Measurements from ENCODE around the gene VPS35L. TPM values are rescaled to one million over a fixed set of nuclear protein-coding genes. Genes with fewer than 3 reads are reported as not detected.

Gene VPS35L
- total and polyA plus RNA-seq, 10 of the 15 experiments (the other 5 are each of a cell fraction or from before 2014, with no cell fraction given): 14.9 to 44.1 (median 26.3) TPM

GRCh38 chr16:19704321-19705145 lies 149.0 kb downstream of the VPS35L start (continued):
- TF ChIP-seq NR2F1 (conservative IDR thresholded peaks at IDR 0.05) (no peak), MEF2A (IDR thresholded peaks at IDR 0.05; ENCODE audit: insufficient read depth, low read depth, low read length) (no peak), HDGF (IDR thresholded peaks at IDR 0.05) (no peak)

- no peak for ATAC-seq
- H3K27me3 ChIP-seq (replicated peaks in 1 of 2; ENCODE audit: control insufficient read depth in 2 of 2, insufficient read depth in 2 of 2, low read length in 1 of 2): no peaks in the 10 kb centered on the region
- SMC1A ChIA-PET (ENCODE audit: uncharacterized antibody, unreplicated experiment): no interaction called here
- no peak for DNase-seq (ENCODE audit: low read depth, low spot score)
- H3K4me2 ChIP-seq (ENCODE audit: control insufficient read depth, insufficient read depth): no peak overlapping the region
- H3K9ac ChIP-seq (ENCODE audit: control insufficient read depth, insufficient read depth, low read length): no peak overlapping the region
- H3K4me1 ChIP-seq (ENCODE audit: control insufficient read depth, insufficient read depth, low read length): no peaks in the 10 kb centered on the region
- H3K27ac ChIP-seq (ENCODE audit: control insufficient read depth, insufficient read depth): no peak overlapping the region
- POLR2A ChIA-PET: no interaction called here
- no peak overlapping the region for H2AFZ ChIP-seq (ENCODE audit: control insufficient read depth, low read depth, low read length)
- TF ChIP-seq SRF (IDR thresholded peaks at IDR 0.05; ENCODE audit: low read depth in 2 of 2, low read length in 2 of 2): no peak
- TF ChIP-seq CHD2 (IDR thresholded peaks at IDR 0.05; ENCODE audit: borderline replicate concordance, low read depth, low read length): no peak
- no peak for TF ChIP-seq POLR2A (IDR thresholded peaks at IDR 0.05; ENCODE audit: low read depth, low read length)
- no peak for TF ChIP-seq SREBF1 (IDR thresholded peaks at IDR 0.05; ENCODE audit: low read length)
- no peak for TF ChIP-seq MYC (IDR thresholded peaks at IDR 0.05; ENCODE audit: insufficient read depth, insufficient read length, insufficient replicate concordance, low read length, severe bottlenecking)
- no peak for TF ChIP-seq YBX1 (IDR thresholded peaks at IDR 0.05)
- no peak for TF ChIP-seq STAT3 (IDR thresholded peaks at IDR 0.05; ENCODE audit: low read depth, low read length)
- TF ChIP-seq NR2F1 (conservative IDR thresholded peaks at IDR 0.05): no peak
- TF ChIP-seq IKZF2 (IDR thresholded peaks at IDR 0.05): no peak
- RAD21 ChIA-PET (ENCODE audit: unreplicated experiment): no interaction called here
- H3K36me3 ChIP-seq (ENCODE audit: control insufficient read depth in 2 of 2, insufficient read depth in 2 of 2, low read length in 1 of 2): peaks cover 16 to 19% of the 10 kb centered on the region in 2 experiments; a peak in 3 of 4 replicates
- CTCF ChIA-PET: no interaction called here
- H3K4me3 ChIP-seq: no peak overlapping the region
- FAIRE-seq: no peak
- H3K9me3 ChIP-seq (replicated peaks; ENCODE audit: control insufficient read depth, insufficient read depth, low read length): no peaks in the 10 kb centered on the region
- no peaks in the 10 kb centered on the region for H3K79me2 ChIP-seq (ENCODE audit: control insufficient read depth, insufficient read depth, low read length)
- in situ Hi-C loops (cut with MboI): no loop called here
- 98% methylated on average over 8 of the region's 8 CpGs for WGBS (ENCODE audit: insufficient coverage, insufficient replicate concordance, low lambda C conversion rate, missing lambda C conversion rate)
- H4K20me1 ChIP-seq (ENCODE audit: control insufficient read depth, insufficient read depth): no peaks in the 10 kb centered on the region; the same call in 1 of the 2 replicates
- BruUV-seq (replicated peaks): no TSS peak
- intact Hi-C loops (cut with micrococcal nuclease; ENCODE audit: unreplicated experiment): no loop called here
Measured at GRCh38 chr16:19705146-19705501, 149.6 kb downstream of the VPS35L start.
